ENCODE data around the gene IQCH. TPM values are rescaled to one million over a fixed set of nuclear protein-coding genes. Genes with fewer than 3 reads are reported as not detected.
"Not testable (repeated sequence)": the region's sequence is repeated elsewhere in the genome, so short reads cannot be mapped to it uniquely, and the experiment has no call there.

Gene IQCH
- total RNA-seq, 1 donor from 2014 or later, result 1.5 TPM

GRCh38 chr15:67433495-67434099 lies 179.0 kb downstream of the IQCH start:
- Mint-ChIP-seq H3K27me3 (peaks cover 3% of the 10 kb centered on the region), H3K4me3 (no peak overlapping the region), H3K36me3 (ENCODE audit: low read depth) (peaks cover 6% of the 10 kb centered on the region), H3K4me1 (no peaks in the 10 kb centered on the region), H3K9me3 (no peaks in the 10 kb centered on the region), H3K27ac (no peak overlapping the region)
- no peak for DNase-seq
- POLR2A ChIA-PET, result no interaction called here
- TF ChIP-seq CTCF (IDR thresholded peaks at IDR 0.05), result no peak
- CTCF ChIA-PET, result interaction anchor here (0.7 to 3.2 kb wide), 8 partner anchors 9 to 530 kb away, joined by 3 to 55 read pairs (median 4); partner anchors contain the start of gene SMAD3
- peak; percentile 50 for ATAC-seq (ENCODE audit: low read depth)
- intact Hi-C loops (cut with micrococcal nuclease), result loop anchor here (1.0 to 10.0 kb wide), 2 partner anchors 129 to 487 kb away; no protein-coding TSS in a partner anchor

- H3K9me3 Mint-ChIP-seq; H3K36me3 Mint-ChIP-seq (ENCODE audit: low read depth); H3K4me1 Mint-ChIP-seq; POLR2A ChIA-PET; H3K4me3 Mint-ChIP-seq; DNase-seq; ATAC-seq (ENCODE audit: low read depth); H3K27me3 Mint-ChIP-seq; H3K27ac Mint-ChIP-seq: not testable (repeated sequence)
- CTCF ChIA-PET, result interaction anchor here (1.0 kb wide), 1 partner anchor 490 kb away, joined by 5 read pairs; no protein-coding TSS in a partner anchor
- intact Hi-C loops (cut with micrococcal nuclease), result loop anchor here (10.0 kb wide), 1 partner anchor 132 kb away; no protein-coding TSS in a partner anchor
Measured at GRCh38 chr15:67436351-67437250, 182.0 kb downstream of the IQCH start.

DNA sequence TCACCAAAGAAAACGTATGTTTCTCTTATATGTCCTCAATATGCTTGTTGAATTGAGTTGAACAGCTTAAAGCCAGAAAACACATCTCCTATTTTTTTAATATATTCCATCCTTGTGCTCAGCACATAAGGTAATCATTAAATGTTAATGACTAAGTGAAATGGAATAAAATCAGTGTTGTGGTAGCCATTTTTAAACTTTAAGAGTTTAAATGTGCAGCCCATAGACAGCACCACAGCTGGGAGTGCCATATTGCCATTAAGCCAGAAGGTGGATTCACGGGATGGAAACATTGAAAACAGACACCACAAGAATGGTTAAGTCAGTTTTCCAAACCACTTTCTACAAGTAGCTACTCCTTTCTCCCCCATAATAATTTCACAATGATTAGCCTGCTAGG lies 189.5 kb downstream of the IQCH start:
- TF ChIP-seq CTCF (IDR thresholded peaks at IDR 0.05), result no peak
- Mint-ChIP-seq H3K4me1 (no peaks in the 10 kb centered on the region), H3K9me3 (peaks cover 6% of the 10 kb centered on the region), H3K27me3 (no peaks in the 10 kb centered on the region), H3K36me3 (ENCODE audit: low read depth) (peaks cover 2% of the 10 kb centered on the region), H3K4me3 (no peak overlapping the region), H3K27ac (no peak overlapping the region)
- intact Hi-C loops (cut with micrococcal nuclease), result no loop called here
- DNase-seq, result no peak
- ATAC-seq (ENCODE audit: low read depth), result no peak
- ChIA-PET POLR2A (no interaction called here), CTCF (interaction anchor here (1.1 kb wide), 1 partner anchor 22 kb away, joined by 3 read pairs; no protein-coding TSS in a partner anchor)

GRCh38 chr15:67446449-67446848 lies 191.9 kb downstream of the IQCH start:
- TF ChIP-seq CTCF (IDR thresholded peaks at IDR 0.05), result no peak
- intact Hi-C loops (cut with micrococcal nuclease), result no loop called here
- DNase-seq, result no peak
- Mint-ChIP-seq H3K4me3 (no peak overlapping the region), H3K36me3 (ENCODE audit: low read depth) (peaks cover 2% of the 10 kb centered on the region), H3K27ac (no peak overlapping the region), H3K9me3 (peaks cover 3% of the 10 kb centered on the region), H3K27me3 (no peaks in the 10 kb centered on the region), H3K4me1 (no peaks in the 10 kb centered on the region)
- no peak for ATAC-seq (ENCODE audit: low read depth)
- POLR2A ChIA-PET, result no interaction called here
- CTCF ChIA-PET, result interaction anchor here (1.0 to 1.1 kb wide), 2 partner anchors 9 to 11 kb away, joined by 3 read pairs; no protein-coding TSS in a partner anchor

DNA sequence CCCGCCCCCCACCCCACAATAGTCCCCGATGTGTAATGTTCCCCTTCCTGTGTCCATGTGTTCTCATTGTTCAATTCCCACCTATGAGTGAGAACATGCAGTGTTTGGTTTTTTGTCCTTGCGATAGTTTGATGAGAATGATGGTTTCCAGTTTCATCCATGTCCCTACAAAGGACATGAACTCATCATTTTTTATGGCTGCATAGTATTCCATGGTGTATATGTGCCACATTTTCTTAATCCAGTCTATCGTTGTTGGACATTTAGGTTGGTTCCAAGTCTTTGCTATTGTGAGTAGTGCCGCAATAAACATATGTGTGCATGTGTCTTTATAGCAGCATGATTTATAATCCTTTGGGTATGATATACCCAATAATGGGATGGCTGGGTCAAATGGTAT lies 193.8 kb downstream of the IQCH start:
- POLR2A ChIA-PET; DNase-seq; intact Hi-C loops (cut with micrococcal nuclease); H3K27ac Mint-ChIP-seq; H3K36me3 Mint-ChIP-seq (ENCODE audit: low read depth); H3K4me3 Mint-ChIP-seq; H3K4me1 Mint-ChIP-seq; H3K9me3 Mint-ChIP-seq; ATAC-seq (ENCODE audit: low read depth); H3K27me3 Mint-ChIP-seq: not testable (repeated sequence)
- CTCF ChIA-PET, result interaction anchor here (1.0 kb wide), 1 partner anchor 9 kb away, joined by 3 read pairs; no protein-coding TSS in a partner anchor

- ATAC-seq (ENCODE audit: low read depth); H3K4me1 Mint-ChIP-seq; H3K9me3 Mint-ChIP-seq; DNase-seq; H3K4me3 Mint-ChIP-seq; CTCF ChIA-PET; POLR2A ChIA-PET; intact Hi-C loops (cut with micrococcal nuclease); H3K36me3 Mint-ChIP-seq (ENCODE audit: low read depth); H3K27ac Mint-ChIP-seq; H3K27me3 Mint-ChIP-seq: not testable (repeated sequence)
Measured at GRCh38 chr15:67453703-67454102, 199.1 kb downstream of the IQCH start.

All from activated B cell treated with CpG ODN at 0.5 μM for 24 hours (primary cell).